ENCODE results near the gene PEAK1.
A peak's percentile ranks its signal among the peaks of the same experiment; 100 is the strongest.

Gene PEAK1

DNA sequence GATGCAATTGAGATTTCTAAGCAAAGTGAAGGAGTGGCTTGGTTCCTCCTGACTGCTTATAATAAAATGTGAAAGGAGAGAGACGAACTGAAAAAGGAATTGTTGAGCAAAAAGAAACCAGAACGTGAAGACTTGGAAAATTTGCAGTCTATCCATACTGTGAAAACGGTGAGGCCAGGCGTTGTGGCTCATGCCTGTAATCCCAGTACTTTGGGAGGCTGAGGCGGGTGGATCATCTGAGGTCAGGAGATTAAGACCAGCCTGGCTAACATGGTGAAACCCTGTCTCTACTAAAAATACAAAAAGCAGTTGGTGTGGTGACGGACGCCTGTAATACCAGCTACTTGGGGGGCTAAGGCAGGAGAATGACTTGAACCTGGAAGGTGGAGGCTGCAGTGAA is 292.3 kb downstream of the PEAK1 start:
- no peak for DNase-seq (ENCODE audit: low spot score)

DNA sequence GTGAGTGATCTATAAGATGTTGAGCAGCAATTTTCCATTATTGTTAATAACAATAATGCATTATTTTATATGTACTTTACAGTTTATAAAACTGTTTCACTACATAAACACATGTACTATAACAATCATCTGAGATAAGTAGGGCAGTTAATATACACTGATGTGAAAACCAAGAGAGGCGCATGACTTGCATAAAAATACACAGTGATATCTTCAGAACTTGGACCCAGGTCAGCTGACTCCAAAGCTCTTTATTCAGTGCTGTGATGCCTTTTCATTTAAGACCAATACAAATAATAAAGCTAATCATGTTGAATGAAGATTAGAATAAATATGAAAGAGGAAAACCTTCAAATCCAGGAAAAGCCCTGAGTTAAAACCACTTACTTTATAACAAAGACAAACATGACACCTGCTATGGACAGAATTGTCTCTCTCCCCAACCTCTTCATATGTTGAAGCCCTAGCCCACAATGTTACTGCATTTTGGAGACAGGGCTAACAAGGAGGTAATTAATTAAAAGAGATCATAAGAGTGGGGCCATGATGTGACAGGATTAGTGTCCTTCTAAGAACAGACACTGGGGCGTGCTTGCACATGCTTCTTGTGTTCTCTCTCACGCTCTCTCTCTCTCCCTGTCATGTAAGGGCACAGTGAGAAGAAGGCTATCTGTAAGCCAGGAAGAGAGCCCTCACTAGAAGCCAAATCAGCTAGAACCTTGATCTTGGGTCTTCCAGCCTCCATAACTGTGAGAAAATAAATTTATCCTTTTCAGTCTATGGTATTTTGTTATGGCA is 293.2 kb downstream of the PEAK1 start:
- no peak for DNase-seq (ENCODE audit: low spot score)

DNA sequence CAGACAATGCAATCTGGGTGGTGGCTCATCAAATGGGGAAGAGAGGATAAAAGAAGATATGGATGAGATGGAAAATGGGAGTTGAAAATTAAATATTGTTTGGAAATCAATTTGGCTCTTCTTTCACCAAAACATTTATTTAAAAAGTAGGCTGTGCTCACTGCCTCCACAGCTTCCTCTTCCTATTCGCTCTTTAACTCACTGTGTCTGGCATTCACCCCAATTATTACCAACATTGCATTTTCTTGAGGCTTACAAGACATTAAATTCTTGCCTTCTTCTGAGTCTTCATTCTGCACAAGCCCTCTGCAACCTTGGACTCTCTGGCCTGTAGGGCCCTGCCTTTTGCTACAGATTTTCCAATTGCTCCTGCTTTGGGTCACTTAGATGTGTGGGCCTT is 296.1 kb downstream of the PEAK1 start:
- DNase-seq (ENCODE audit: low spot score), result no peak

DNA sequence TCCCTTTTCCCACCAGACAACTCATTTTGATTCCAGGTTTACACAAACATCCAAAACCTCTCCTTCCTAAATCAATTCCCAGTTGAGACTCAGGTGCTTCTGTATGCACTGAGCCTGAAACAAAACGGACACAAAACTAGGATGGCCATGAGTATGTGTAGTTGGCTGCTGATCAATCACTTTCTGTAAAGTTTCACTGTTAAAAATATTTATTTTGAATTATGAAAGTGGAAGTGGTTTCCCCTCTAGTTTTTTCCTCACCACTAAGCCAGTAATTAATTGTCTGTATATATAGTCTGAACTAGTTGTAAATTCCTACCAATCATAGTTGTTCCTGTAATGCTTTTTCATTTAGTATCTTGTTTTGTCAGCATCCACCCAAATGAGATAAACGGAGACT is 297.3 kb downstream of the PEAK1 start:
- no peak for DNase-seq (ENCODE audit: low spot score)

DNA sequence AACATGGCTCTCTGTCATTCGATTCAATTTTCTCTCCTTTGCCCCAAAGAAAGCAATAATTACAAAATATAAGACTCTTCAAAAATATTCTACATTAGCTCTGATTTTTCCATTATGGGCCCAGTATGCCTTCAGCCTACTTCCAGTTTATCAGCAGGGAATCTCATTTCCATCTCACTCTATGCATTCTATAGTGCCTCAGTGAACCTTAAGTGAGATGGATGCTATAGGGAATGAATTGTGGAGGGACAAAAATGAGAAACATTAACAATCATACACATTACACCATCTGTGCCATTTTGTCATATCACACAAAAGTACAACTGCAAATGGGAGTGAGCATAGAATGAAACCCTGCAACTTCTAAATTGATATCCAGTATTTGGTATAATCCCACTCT is 298.3 kb downstream of the PEAK1 start:
- DNase-seq (ENCODE audit: low spot score), result no peak

DNA sequence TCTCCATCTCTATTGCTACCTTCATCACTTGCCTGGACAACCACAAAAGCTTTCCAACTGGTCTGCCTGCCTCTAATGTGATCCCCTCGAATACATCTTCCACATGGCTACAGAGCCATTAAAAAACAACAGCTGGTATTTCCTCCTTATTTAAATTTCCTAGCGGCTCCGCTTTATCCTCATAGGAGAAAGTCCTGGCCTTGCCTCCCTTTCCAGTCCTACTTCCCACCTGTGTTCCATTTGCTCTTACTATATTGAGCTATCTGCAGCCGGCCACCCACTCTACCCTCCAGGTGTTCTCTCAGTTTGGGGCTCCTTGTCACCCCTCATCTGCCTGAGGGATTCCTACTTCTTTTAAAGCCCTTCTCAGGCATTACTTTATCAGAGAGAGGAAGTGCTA is 299.3 kb downstream of the PEAK1 start:
- DNase-seq (ENCODE audit: low spot score), result no peak

DNA sequence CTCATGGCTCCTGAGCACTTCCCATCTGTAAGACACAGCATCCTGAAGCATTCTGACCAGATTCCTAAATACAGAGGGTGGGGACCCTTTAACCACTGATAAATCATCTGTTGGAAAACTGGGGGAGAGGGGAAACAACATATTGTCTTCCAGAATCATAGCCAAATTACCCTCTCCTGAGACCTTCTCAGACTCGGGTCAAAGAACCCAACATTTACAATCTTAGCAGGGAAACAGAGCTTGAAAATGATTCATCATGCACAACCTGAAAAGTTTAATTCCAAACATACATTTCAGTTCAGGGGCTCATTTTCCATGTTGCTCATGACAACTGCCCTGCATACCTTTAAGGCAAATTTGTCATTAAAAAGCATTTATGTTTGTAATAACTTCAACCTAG is 300.5 kb downstream of the PEAK1 start:
- DNase-seq (ENCODE audit: low spot score), result no peak

DNA sequence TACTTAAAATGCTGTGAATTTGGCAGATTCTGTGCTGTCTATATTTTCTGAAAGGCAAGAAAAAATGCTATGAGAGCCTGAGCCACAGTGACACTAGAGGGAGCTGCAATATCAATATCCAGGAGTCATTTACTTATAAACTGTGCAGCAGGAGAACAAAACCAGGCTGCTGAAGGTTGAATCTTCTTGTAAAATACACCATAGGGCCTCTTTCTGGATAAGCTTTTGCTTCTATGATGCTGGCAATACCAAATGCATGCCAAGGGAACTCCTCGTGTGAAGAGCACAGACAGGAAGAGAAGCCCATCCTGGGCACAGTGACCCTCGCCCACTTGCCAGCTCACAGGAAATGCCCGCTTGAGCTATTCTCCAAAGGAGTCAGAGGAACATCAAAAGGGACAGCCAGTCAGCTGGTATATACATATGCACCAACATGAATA is 301.0 kb downstream of the PEAK1 start:
- DNase-seq (ENCODE audit: low spot score), result peak; percentile 38

DNA sequence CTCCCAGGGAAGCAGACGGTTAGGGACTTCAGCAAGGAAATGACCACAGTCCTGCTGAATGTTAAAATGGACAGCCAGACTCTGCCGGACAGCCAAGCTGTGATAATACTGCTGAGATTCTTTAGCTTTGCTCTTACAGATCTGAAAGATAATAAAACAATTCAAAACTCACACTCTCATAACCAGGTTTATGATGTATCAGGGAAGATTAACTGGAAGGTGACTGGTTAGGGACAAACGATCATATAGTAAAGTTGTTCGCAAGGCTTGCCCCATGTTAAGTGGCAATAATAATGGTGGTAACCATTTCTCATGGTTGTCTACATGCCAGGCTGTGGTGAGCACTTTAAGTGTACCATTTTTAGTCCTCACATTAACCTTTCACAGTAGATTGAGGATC is 304.7 kb downstream of the PEAK1 start:
- DNase-seq (ENCODE audit: low spot score), result no peak

DNA sequence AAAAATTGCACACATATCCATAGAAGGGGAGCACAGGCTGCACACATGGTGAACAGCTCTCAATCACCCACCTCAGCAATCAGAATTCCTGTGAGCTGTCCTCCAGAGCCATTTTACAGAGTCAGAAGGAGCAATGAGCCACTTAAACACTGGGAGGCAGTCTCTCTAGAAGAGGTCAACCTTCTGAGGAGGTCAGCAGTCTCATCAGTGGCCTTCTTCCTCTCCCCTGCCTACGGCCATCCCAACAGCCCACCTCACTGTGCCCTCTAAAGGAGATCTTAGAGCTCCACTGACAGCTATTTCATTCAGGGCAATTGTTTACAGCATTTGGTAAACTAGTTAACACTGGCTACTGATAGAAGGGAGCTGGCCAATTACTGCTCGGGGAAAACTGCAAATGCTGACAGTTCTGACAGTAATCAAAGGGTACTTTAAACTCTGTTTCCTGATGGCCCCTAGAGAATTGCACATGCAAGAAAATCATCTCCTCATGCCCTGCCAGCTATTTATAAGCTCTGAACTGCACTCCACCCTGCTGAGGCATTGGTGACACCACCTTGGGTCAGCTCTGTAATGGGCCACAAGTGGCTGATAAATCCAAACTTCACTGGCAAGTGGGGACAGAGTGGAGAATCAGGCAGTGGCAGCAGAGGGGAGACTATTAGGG is 306.9 kb downstream of the PEAK1 start:
- DNase-seq (ENCODE audit: low spot score), result no peak

DNA sequence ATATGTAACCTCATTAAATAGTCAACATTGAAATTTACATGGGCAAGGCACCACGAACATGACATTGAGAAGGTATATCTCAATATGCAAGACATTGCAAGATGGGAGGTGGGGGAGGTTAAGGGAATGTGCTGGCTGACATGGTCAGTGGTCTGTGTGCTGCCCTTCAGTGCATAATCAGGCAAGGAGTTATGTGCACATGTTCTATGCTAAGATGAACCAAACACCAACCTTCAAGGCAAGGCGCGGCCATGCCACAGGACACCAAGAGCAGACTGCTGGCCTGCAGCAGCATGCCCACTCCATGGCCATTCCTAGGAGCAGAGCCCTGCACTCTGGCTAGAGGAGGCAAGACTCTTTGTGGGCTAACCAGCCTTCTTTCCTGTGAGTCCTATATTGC is 308.1 kb downstream of the PEAK1 start:
- DNase-seq (ENCODE audit: low spot score), result no peak

DNA sequence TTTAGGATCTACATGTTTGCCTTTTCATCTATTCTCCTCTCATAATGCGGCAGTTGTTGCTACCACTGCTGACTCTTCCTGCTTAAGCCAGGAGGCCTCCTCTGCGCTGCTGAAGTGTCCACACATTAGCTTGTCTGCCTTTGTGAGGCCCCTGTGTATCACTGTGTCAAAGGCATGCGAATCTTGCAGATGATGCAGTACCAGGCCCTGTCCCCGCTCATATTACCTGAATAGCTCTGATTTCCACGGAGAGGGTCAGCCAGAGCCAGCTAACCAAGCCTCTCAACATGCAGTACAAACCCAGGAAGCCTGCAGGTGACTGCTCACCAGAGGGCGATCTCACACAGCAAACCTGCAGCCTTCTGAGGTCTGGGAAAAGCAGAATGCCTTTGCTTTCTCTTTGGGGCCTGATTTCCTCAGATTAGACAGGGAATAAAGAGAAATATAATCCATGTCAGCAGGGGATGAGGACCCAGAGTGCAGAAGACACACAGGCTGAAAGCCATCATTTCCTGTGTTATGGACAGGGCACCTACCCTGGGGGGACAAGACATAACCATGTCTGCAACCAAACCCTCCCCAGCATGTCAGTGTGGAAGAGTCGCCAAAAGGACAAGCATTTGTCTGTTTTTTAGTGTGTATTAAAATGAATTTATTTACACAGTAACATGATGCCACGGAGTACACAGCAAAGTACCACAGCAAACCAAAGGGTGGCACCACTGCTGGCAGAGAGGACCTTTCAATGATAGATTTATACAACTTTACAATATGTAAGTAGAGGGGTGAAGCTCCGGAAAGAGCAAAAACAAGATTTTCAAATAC is 312.2 kb downstream of the PEAK1 start:
- DNase-seq (ENCODE audit: low spot score), result peak; percentile 37

DNA sequence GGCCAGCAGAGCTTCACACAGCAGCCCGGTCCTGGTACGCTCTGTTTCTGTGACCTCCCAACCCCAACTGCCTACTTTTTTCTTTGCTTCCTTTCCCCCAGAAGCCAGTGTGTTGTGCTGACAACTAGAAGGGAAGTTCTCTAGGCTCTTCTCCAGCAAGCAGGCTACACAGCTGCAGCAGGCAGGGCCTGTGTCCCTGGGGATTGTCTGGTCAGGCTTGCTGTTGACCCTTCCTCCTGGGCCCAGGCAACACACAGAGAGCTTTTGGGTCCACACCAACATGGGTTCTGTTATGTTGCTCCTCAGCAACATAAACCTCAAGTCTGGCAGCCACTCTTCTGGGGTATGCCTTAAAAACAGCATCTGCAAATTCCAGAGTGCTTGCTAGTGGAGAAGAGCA is 312.8 kb downstream of the PEAK1 start:
- DNase-seq (ENCODE audit: low spot score), result no peak

DNA sequence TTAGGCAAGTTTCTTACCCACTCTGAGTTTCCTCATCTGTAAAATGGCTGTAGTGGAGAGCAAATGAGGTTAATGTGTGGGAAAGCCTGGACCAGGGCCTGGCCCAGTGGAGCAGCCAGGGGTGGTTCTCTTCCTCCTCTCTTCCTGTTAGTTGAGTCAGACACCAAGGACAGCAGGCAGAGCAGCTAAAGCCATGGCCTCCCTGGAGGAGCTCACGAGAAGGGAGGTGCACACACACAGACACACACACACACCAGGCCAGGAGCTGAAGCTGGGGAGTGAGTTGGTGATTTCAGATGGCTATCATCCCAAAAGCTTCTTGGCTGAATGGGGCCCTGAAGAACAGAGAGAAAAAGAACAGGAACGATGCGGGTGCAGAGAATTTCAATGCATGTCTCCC is 315.7 kb downstream of the PEAK1 start:
- DNase-seq (ENCODE audit: low spot score), result no peak

DNA sequence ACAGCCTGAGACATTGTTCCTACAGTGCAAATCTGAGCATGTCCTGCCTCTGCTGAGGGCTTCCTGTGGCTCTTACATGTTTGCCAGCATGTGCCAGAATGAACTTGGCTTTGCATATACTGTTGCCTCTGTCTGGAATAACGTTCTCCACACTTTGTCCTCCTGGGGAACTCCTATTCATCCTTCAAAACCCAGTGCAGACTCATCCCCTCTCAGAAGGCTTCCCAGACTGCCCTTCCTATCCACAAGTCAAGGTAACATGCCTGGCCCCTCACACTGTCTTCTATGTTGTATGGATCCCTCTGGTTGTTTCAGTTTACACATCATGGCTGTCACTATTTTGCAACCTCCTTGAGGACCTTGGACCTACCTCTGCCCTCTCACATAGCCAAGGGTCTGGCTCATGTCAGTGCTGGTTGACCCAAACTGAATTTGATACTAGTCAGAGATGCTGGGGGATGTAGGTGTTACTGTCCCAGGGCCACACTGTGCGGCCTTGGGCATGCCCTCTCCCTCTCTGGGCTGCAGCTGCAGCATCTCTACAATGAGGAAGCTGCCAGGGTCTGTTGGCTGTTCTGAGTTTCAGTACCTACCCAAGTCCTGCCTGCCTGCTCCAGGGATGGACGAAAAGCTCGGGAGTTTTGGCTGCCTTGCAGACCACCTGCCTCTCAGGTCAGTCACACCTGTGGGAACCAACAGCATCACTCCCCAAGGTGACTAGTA is 320.0 kb downstream of the PEAK1 start:
- no peak for DNase-seq (ENCODE audit: low spot score)

DNA sequence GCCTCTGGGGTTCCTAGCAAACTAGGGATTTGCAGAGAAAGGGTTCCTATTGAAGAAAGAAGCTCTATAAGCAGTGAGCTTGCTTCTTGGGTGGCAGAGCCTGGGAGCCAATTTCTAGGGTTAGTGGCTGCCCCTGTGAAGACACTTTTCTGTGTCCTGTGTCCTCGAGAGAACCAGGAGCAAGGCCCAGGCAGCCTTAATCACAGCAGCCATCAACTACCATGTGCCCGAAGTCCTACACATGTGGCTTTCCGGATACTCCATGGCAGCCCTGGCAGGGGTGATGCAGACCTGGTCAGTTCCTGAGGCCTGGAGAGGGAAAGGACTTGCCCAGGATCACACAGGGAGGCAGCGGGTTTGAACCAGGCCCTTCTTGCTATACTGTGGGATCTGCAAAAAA is 321.3 kb downstream of the PEAK1 start:
- no peak for DNase-seq (ENCODE audit: low spot score)

DNA sequence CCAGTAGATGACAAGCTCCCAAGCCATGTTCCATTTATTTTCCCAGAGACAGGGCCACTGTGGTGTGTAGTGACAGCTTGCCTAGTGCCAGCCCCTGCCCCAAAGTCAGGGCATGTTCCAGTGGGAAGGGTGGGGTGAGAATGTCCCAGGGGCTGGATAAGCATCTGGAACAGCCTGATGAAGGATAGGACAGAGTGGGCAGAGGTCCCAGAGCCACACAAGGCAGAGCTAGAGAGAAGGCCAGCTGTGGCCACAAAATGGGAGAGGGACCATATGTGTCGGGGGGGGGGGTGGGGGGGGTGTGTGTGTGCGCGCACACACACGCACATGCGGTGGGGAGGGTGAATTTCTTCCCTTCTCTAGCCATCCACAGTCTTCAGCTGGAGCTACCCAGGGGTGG is 322.0 kb downstream of the PEAK1 start:
- DNase-seq (ENCODE audit: low spot score), result no peak

DNA sequence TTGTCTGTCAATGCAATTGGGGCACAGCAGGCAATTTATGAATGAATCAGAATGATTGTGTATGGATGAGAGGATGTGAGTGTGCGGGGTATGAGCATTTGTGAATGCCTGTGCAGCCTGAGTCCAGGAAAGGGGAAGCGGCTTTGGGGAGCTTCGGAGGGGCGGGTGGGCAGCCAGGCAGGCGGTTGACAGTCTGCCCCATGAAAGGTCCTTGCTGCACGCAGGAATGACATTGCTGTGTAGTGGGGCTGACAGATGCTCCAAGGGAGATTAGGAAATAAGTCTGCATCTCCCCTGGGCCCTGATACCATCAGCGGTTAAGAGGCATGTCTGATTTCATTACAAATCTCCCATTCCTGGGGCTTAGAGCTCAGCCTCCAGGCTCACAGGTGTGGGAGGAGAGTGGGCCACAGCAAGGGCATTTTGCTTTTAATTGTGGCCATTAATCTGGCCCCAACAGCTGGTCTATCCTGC is 322.6 kb downstream of the PEAK1 start:
- DNase-seq (ENCODE audit: low spot score), result no peak

DNA sequence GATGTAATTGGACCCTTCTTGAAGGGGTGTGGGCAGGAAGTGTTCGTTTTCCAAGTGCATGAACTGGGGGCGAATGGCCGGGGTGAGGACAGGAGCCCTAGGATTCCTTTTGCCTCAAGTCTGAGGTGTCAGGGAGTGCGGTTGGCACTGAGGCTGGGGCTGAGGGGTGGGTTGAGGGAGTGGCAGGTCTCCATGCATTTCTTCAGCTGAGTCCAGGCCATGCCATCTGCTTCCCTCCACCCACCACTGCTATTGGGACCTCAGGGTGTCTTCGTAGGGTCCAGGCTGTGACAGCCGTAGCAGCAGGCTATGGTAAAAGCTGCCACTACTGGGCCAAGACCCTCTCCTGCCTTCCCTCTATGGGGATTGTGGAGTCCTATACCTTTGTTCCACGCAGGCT is 323.4 kb downstream of the PEAK1 start:
- no peak for DNase-seq (ENCODE audit: low spot score)

DNA sequence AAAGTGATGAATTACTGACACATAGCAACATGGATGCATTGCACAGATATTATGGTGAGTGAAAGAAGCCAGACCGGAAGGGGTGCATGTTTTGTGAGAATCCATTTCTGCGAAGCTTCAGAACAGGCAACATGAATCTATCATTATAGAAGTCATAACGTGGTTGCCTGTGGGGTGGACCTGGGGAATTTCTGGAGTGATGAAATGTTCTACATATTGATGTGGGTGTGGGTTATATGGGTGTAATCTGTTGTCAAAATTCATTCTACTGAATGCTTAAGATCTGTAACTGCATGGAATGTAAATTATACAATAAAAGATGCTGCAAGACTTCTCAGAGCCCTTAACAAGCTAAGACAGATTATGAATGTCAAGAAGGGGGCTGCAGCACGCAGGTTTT is 323.8 kb downstream of the PEAK1 start:
- no peak for DNase-seq (ENCODE audit: low spot score)

DNA sequence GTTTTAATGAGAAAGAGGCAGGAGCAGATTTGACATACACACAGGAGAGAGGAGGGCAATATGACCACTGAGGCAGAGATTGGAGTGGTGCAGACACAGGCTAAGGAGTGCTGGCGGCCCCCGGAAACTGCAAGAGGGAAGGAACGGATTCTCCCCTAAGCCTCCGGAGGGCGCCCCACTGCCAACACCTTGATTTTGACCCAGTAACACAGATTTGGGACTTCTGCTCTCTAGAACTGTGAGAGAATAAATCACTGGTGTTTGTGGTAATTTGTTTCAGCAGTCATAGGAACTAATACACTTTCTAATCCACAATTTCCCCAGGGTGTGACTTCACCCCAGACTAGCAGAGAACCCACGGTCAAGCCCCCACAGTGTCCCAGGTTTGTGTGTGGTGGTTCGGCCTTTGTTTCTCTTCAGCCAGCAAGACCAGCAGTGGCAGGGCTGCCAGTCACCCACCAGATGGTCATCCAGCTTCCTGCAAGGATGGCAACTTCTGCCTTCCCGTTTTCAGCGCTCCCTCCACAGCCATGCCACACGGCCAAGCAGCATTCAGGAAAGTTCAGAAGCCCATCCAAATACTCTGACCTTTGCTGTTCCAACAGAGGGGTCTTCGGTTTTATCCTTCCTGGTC is 325.4 kb downstream of the PEAK1 start:
- DNase-seq (ENCODE audit: low spot score), result no peak

DNA sequence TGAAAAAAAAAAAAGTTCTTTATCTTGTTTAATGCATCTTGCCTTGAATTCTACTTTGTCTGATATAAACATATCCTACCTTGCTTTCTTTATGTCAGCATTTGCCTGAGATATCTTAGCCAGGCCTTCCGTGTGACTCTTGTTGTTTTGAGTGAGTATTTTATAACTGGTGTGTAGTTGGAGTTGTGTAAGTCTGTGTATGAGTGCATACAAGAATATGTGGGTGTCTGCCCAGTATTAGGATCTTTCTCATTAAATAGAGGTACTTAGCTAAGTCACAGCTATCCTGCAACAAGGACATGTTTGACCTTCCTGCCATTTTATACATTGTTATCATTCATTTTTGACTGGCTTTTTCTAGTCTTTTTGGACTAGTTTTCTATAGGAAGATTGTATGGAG is 326.5 kb downstream of the PEAK1 start:
- no peak for DNase-seq (ENCODE audit: low spot score)
